Measurements from ENCODE around the gene MTCP1.

DNA sequence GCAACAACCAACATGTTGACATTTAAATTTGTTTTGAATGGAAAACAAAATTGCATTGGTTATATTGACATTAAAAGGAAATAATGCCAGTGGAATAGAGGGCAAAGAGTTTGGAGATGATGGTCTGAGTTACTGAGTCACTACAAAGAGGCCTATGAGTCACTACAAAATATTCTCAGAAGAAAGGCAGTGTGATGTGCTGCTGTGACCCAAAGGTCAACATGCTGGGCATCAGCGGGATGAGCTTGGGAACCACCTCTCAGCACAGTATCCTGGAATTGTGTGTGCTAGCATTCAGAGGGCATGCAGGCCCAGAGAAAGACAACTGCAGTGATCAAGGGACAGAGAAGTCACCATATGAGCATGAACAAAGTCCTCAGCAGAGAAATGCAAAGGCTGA is 2.8 kb downstream of the MTCP1 start:
- TF ChIP-seq, protein P1, sequence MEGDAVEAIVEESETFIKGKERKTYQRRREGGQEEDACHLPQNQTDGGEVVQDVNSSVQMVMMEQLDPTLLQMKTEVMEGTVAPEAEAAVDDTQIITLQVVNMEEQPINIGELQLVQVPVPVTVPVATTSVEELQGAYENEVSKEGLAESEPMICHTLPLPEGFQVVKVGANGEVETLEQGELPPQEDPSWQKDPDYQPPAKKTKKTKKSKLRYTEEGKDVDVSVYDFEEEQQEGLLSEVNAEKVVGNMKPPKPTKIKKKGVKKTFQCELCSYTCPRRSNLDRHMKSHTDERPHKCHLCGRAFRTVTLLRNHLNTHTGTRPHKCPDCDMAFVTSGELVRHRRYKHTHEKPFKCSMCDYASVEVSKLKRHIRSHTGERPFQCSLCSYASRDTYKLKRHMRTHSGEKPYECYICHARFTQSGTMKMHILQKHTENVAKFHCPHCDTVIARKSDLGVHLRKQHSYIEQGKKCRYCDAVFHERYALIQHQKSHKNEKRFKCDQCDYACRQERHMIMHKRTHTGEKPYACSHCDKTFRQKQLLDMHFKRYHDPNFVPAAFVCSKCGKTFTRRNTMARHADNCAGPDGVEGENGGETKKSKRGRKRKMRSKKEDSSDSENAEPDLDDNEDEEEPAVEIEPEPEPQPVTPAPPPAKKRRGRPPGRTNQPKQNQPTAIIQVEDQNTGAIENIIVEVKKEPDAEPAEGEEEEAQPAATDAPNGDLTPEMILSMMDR (IDR thresholded peaks at IDR 0.05) = no peak
- no peak for TF ChIP-seq EP300 (IDR thresholded peaks at IDR 0.05)
- no peak for TF ChIP-seq POLR2A (IDR thresholded peaks at IDR 0.05)

Data from ovary (tissue), 3 donors.